GM18519 (cell line): Measurements from ENCODE around the gene TPST2.
"Not testable (repeated sequence)": the region's sequence is repeated elsewhere in the genome, so short reads cannot be mapped to it uniquely, and the experiment has no call there.

Experiments
- ATAC-seq: cut with Tn5 transposase; IDR thresholded peaks from one replicate; pipeline ENCODE4 v1.9.1; 2021; ENCODE audit warnings: mild to moderate bottlenecking, moderate library complexity; ENCODE audit not compliant: unreplicated experiment, low FRiP score

The TPST2 gene

GRCh38 chr22:26536762-26537134 is 53.2 kb downstream of the TPST2 start:
- ATAC-seq, result no peak

GRCh38 chr22:26536056-26536761 is 53.7 kb downstream of the TPST2 start:
- ATAC-seq, result no peak

GRCh38 chr22:26535603-26535908 is 54.4 kb downstream of the TPST2 start:
- ATAC-seq, result no peak

GRCh38 chr22:26534874-26535602 is 54.9 kb downstream of the TPST2 start:
- ATAC-seq, result no peak

GRCh38 chr22:26534171-26534855 is 55.6 kb downstream of the TPST2 start:
- no peak for ATAC-seq

- no peak for ATAC-seq
These were observed 60.6 kb downstream of the TPST2 start for GRCh38 chr22:26529345-26529744.

GRCh38 chr22:26528518-26528917 is 61.4 kb downstream of the TPST2 start:
- not testable (repeated sequence) for ATAC-seq

GRCh38 chr22:26527574-26528465 is 62.1 kb downstream of the TPST2 start:
- ATAC-seq, result no peak

- no peak for ATAC-seq
These were observed 62.8 kb downstream of the TPST2 start for GRCh38 chr22:26527167-26527566.

- no peak for ATAC-seq
These were observed 63.9 kb downstream of the TPST2 start for GRCh38 chr22:26525946-26526564.

GRCh38 chr22:26524870-26525269 is 65.1 kb downstream of the TPST2 start:
- no peak for ATAC-seq

- ATAC-seq, result no peak
These were observed 67.3 kb downstream of the TPST2 start for GRCh38 chr22:26522592-26522991.

- no peak for ATAC-seq
These were observed 67.9 kb downstream of the TPST2 start for GRCh38 chr22:26522012-26522411.

- no peak for ATAC-seq
These were observed 72.5 kb downstream of the TPST2 start for GRCh38 chr22:26517429-26517828.

- no peak for ATAC-seq
These were observed 73.4 kb downstream of the TPST2 start for GRCh38 chr22:26516503-26516902.

GRCh38 chr22:26515931-26516330 is 74.0 kb downstream of the TPST2 start:
- ATAC-seq, result no peak

GRCh38 chr22:26514419-26515161 is 75.3 kb downstream of the TPST2 start:
- ATAC-seq, result no peak

GRCh38 chr22:26513838-26514237 is 76.1 kb downstream of the TPST2 start:
- ATAC-seq, result no peak

GRCh38 chr22:26512149-26512793 is 77.7 kb downstream of the TPST2 start, which contains the start of gene TFIP11:
Gene TFIP11, minus strand, starts transcription at chr22:26512473. Its CDS starts 2,201 bp downstream, at chr22:26510272.
- peak; percentile 83 for ATAC-seq
